GM23338 (cell line): ENCODE measurements around the gene DAPK2. TPM values are rescaled to one million over a fixed set of nuclear protein-coding genes. Genes with fewer than 3 reads are reported as not detected.
A peak's percentile ranks its signal among the peaks of the same experiment; 100 is the strongest.

ENCODE experiments used
- ATAC-seq: fragments of 200-7000 bp; cut with Tn5 transposase; 3 replicates; pipeline ENCODE4 v1.9.1; 2020
- DNase-seq: peaks from one replicate; pipeline ENCODE4 v3.0.0-alpha.2; 2015; ENCODE audit warnings: low spot score
- H2AFZ ChIP-seq: fragments of 200-600 bp; sonication (generic); 2 replicates; pipeline ENCODE4 v1.8.0; 2016; ENCODE audit warnings: antibody characterized with exemption, mild to moderate bottlenecking, moderate library complexity
- H3F3A ChIP-seq: fragments of 200-600 bp; sonication (generic); replicated peaks from 2 replicates; pipeline ENCODE4 v1.8.0; 2017; ENCODE audit warnings: antibody characterized with exemption, mixed run types, low read depth
- H3K27ac ChIP-seq: fragments of 200-600 bp; sonication (generic); 2 replicates; pipeline ENCODE4 v1.6.1; 2016; ENCODE audit warnings: low read depth
- H3K27me3 ChIP-seq: fragments of 200-600 bp; sonication (generic); 2 replicates; pipeline ENCODE4 v1.8.0; 2016; ENCODE audit warnings: mild to moderate bottlenecking, mixed run types, moderate library complexity; ENCODE audit not compliant: insufficient read depth
- H3K36me3 ChIP-seq: fragments of 200-600 bp; sonication (generic); 2 replicates; pipeline ENCODE4 v1.8.0; 2016; ENCODE audit warnings: mild to moderate bottlenecking; ENCODE audit not compliant: insufficient read depth
- H3K4me1 ChIP-seq: fragments of 200-600 bp; sonication (generic); 2 replicates; pipeline ENCODE4 v1.8.0; 2016; ENCODE audit warnings: mild to moderate bottlenecking, moderate library complexity; ENCODE audit not compliant: insufficient read depth
- H3K4me2 ChIP-seq: fragments of 200-600 bp; sonication (generic); 2 replicates; pipeline ENCODE4 v1.7.1; 2017; ENCODE audit warnings: mixed run types
- H3K4me3 ChIP-seq: fragments of 200-600 bp; sonication (generic); 2 replicates; pipeline ENCODE4 v1.6.1; 2016; ENCODE audit warnings: mixed run types
- H3K79me2 ChIP-seq: fragments of 200-600 bp; sonication (generic); replicated peaks from 2 replicates; pipeline ENCODE4 v1.8.0; 2017; ENCODE audit warnings: mild to moderate bottlenecking; ENCODE audit not compliant: insufficient read depth
- H3K9me2 ChIP-seq: fragments of 200-600 bp; sonication (generic); 2 replicates; pipeline ENCODE4 v1.8.0; 2017; ENCODE audit not compliant: insufficient read depth
- H4K20me1 ChIP-seq: fragments of 200-600 bp; sonication (generic); replicated peaks from 2 replicates; pipeline ENCODE4 v1.8.0; 2017; ENCODE audit warnings: mild to moderate bottlenecking; ENCODE audit not compliant: insufficient read depth
- H3K27ac Mint-ChIP-seq: 2 replicates; pipeline ENCODE4 v1.8.0; 2020; ENCODE audit warnings: inconsistent platforms, mild to moderate bottlenecking, moderate library complexity, mixed read lengths
- H3K27me3 Mint-ChIP-seq: 3 replicates; pipeline ENCODE4 v1.8.0; 2022; ENCODE audit warnings: low read depth, mild to moderate bottlenecking, moderate library complexity, mixed read lengths, inconsistent platforms; ENCODE audit not compliant: insufficient read depth, poor library complexity
- H3K36me3 Mint-ChIP-seq: 3 replicates; pipeline ENCODE4 v1.8.0; 2021; ENCODE audit warnings: low read depth, mild to moderate bottlenecking, inconsistent platforms, moderate library complexity, mixed read lengths
- H3K4me1 Mint-ChIP-seq: 3 replicates; pipeline ENCODE4 v1.8.0; 2020; ENCODE audit warnings: mild to moderate bottlenecking, inconsistent platforms, mixed read lengths
- H3K4me3 Mint-ChIP-seq: 3 replicates; pipeline ENCODE4 v1.8.0; 2021; ENCODE audit warnings: moderate library complexity, mild to moderate bottlenecking, inconsistent platforms, mixed read lengths
- H3K9me3 Mint-ChIP-seq: 3 replicates; pipeline ENCODE4 v1.8.0; 2020; ENCODE audit warnings: moderate library complexity, mild to moderate bottlenecking, inconsistent platforms, mixed read lengths
- CREB1 ChIP-seq: fragments of 250-450 bp; sonication (Bioruptor Pico); IDR thresholded peaks from 2 replicates; pipeline ENCODE4 v1.5.0; 2020; ENCODE audit warnings: low read depth, mild to moderate bottlenecking, moderate library complexity
- CTCF ChIP-seq, 2 experiments: fragments of 200-600 bp in 1 of 2; sonication (generic) in 1 of 2; conservative IDR thresholded peaks; 2 replicates each; pipeline versions ENCODE4 v1.5.1 to v1.6.1; 2016 to 2017; ENCODE audit warnings: antibody characterized with exemption in 2 of 2, low read depth in 2 of 2, mild to moderate bottlenecking in 2 of 2, moderate library complexity in 1 of 2
- ETS1 ChIP-seq: IDR thresholded peaks from 2 replicates; pipeline ENCODE4 v1.6.1; 2016; ENCODE audit warnings: antibody characterized with exemption
- EZH2 ChIP-seq: fragments of 200-600 bp; sonication (generic); IDR thresholded peaks from one replicate; pipeline ENCODE4 v1.8.0; 2017; ENCODE audit warnings: antibody characterized with exemption, mild to moderate bottlenecking, low read depth; ENCODE audit not compliant: unreplicated experiment
- EZH2phosphoT487 ChIP-seq: fragments of 200-600 bp; sonication (generic); IDR thresholded peaks from one replicate; pipeline ENCODE4 v1.8.1; 2018; ENCODE audit warnings: antibody characterized with exemption; ENCODE audit not compliant: unreplicated experiment
- JUNB ChIP-seq: IDR thresholded peaks from one replicate; pipeline ENCODE4 v1.6.1; 2016; ENCODE audit warnings: antibody characterized with exemption; ENCODE audit not compliant: unreplicated experiment
- POLR2AphosphoS5 ChIP-seq: IDR thresholded peaks from 2 replicates; pipeline ENCODE4 v1.6.1; 2016; ENCODE audit warnings: antibody characterized with exemption, low read depth
- REST ChIP-seq: IDR thresholded peaks from one replicate; pipeline ENCODE4 v1.6.1; 2018; ENCODE audit warnings: antibody characterized with exemption; ENCODE audit not compliant: unreplicated experiment
- STAT1 ChIP-seq: IDR thresholded peaks from one replicate; pipeline ENCODE4 v1.6.1; 2016; ENCODE audit warnings: antibody characterized with exemption; ENCODE audit not compliant: unreplicated experiment
- polyA plus RNA-seq: library from polyadenylated mRNA; unstranded; fragments of >200 nt; fragmentation: Nextera tagmentation; extraction: Ambion mirVana; gene quantifications from 2 replicates; pipeline ENCODE4 v1.2.1, GENCODE V29; 2016
- total RNA-seq: library from RNA; depleted of rRNA; stranded (reverse); fragments of >200 nt; shearing (Covaris generic); gene quantifications from 2 replicates; pipeline ENCODE4 v1.2.3, GENCODE V29; 2014

Gene DAPK2
- total and polyA plus RNA-seq, 2 experiments from 2014 or later, result 1.6 to 3.1 TPM

GRCh38 chr15:63879995-63880394 lies 166.3 kb downstream of the DAPK2 start:
- peaks cover 18% of the 10 kb centered on the region for H3K4me1 Mint-ChIP-seq
- no peaks in the 10 kb centered on the region for H3K79me2 ChIP-seq
- TF ChIP-seq EZH2phosphoT487, result no peak
- TF ChIP-seq STAT1, result no peak
- no peaks in the 10 kb centered on the region for H3K36me3 ChIP-seq
- peak; percentile 71 for ATAC-seq
- no peak overlapping the region for H3K4me3 Mint-ChIP-seq
- H3K9me2 ChIP-seq, result no peaks in the 10 kb centered on the region
- H3K27ac Mint-ChIP-seq, result no peak overlapping the region
- peaks cover 7% of the 10 kb centered on the region; the same call in 1 of the 2 replicates for H3K4me1 ChIP-seq
- no peaks in the 10 kb centered on the region for H3K27me3 ChIP-seq
- H3K27ac ChIP-seq, result no peak overlapping the region
- peak overlapping the region; percentile 93; the same call in 1 of the 2 replicates for H2AFZ ChIP-seq
- no peak overlapping the region for H3K4me2 ChIP-seq
- no peaks in the 10 kb centered on the region for H3K36me3 Mint-ChIP-seq
- no peaks in the 10 kb centered on the region for H3K9me3 Mint-ChIP-seq
- H3K27me3 Mint-ChIP-seq, result peaks cover 11% of the 10 kb centered on the region
- no peak overlapping the region for H3K4me3 ChIP-seq
- DNase-seq, result no peak
- no peaks in the 10 kb centered on the region for H4K20me1 ChIP-seq
- no peaks in the 10 kb centered on the region for H3F3A ChIP-seq

- Mint-ChIP-seq H3K27me3 (peaks cover 11% of the 10 kb centered on the region), H3K9me3 (no peaks in the 10 kb centered on the region), H3K4me3 (no peak overlapping the region), H3K36me3 (no peaks in the 10 kb centered on the region), H3K4me1 (peaks cover 18% of the 10 kb centered on the region), H3K27ac (no peak overlapping the region; the same call in 1 of the 2 replicates)
- DNase-seq (peak; percentile 36), ATAC-seq (peak; percentile 89)
- no peaks in the 10 kb centered on the region for H3K36me3 ChIP-seq
- no peaks in the 10 kb centered on the region for H3K9me2 ChIP-seq
- H3K27ac ChIP-seq, result no peak overlapping the region
- H3K4me2 ChIP-seq, result no peak overlapping the region
- peak overlapping the region; percentile 93 for H2AFZ ChIP-seq
- no peaks in the 10 kb centered on the region for H3F3A ChIP-seq
- H3K4me1 ChIP-seq, result peaks cover 7% of the 10 kb centered on the region; the same call in 1 of the 2 replicates
- no peaks in the 10 kb centered on the region for H4K20me1 ChIP-seq
- H3K79me2 ChIP-seq, result no peaks in the 10 kb centered on the region
- H3K27me3 ChIP-seq, result no peaks in the 10 kb centered on the region
- no peak overlapping the region for H3K4me3 ChIP-seq
- TF ChIP-seq POLR2AphosphoS5 (no peak), ETS1 (no peak), CTCF (conservative IDR thresholded peaks at IDR 0.05; ENCODE audit: low read depth in 2 of 2) (no peak), EZH2 (no peak)
Observed at GRCh38 chr15:63879211-63879610, 167.1 kb downstream of the DAPK2 start.

- H3K4me1 ChIP-seq, result peaks cover 7% of the 10 kb centered on the region; the same call in 1 of the 2 replicates
- no peak overlapping the region for H3K4me2 ChIP-seq
- no peaks in the 10 kb centered on the region for H3K27me3 ChIP-seq
- Mint-ChIP-seq H3K9me3 (no peaks in the 10 kb centered on the region), H3K27me3 (peaks cover 11% of the 10 kb centered on the region), H3K27ac (no peak overlapping the region), H3K4me1 (peaks cover 18% of the 10 kb centered on the region), H3K4me3 (no peak overlapping the region), H3K36me3 (no peaks in the 10 kb centered on the region)
- H2AFZ ChIP-seq, result no peak overlapping the region
- no peaks in the 10 kb centered on the region for H3F3A ChIP-seq
- TF ChIP-seq CREB1 (CRISPR knock-in tag) (no peak), REST (no peak), JUNB (no peak)
- H3K4me3 ChIP-seq, result no peak overlapping the region
- H3K27ac ChIP-seq, result no peak overlapping the region
- DNase-seq, result no peak
- no peaks in the 10 kb centered on the region for H3K9me2 ChIP-seq
- H4K20me1 ChIP-seq, result no peaks in the 10 kb centered on the region
- H3K36me3 ChIP-seq, result no peaks in the 10 kb centered on the region
- no peak for ATAC-seq
- no peaks in the 10 kb centered on the region for H3K79me2 ChIP-seq
Observed at GRCh38 chr15:63877713-63878271, 168.5 kb downstream of the DAPK2 start.
